GM21423 (cell line): Measurements from ENCODE around the gene SLC13A2.

Experiments
- ATAC-seq: cut with Tn5 transposase; IDR thresholded peaks from one replicate; pipeline ENCODE4 v1.9.1; 2021; ENCODE audit warnings: mild to moderate bottlenecking, moderate library complexity; ENCODE audit not compliant: unreplicated experiment

SLC13A2 gene

GRCh38 chr17:28470914-28471366, 2.5 kb upstream of the SLC13A2 start:
- ATAC-seq = no peak

- ATAC-seq = no peak
These were observed 1.7 kb upstream of the SLC13A2 start for GRCh38 chr17:28471531-28472342.

- no peak for ATAC-seq
These were observed 460 bp upstream of the SLC13A2 start for GRCh38 chr17:28472871-28473497.

GRCh38 chr17:28474111-28474531, 677 bp downstream of the SLC13A2 start:
- ATAC-seq = no peak

GRCh38 chr17:28475151-28475900, 1.9 kb downstream of the SLC13A2 start:
- no peak for ATAC-seq

GRCh38 chr17:28476076-28476865, 2.8 kb downstream of the SLC13A2 start:
- no peak for ATAC-seq

- ATAC-seq = no peak
These were observed 4.5 kb downstream of the SLC13A2 start for GRCh38 chr17:28477928-28478327.

- ATAC-seq = no peak
These were observed 5.5 kb downstream of the SLC13A2 start for GRCh38 chr17:28478712-28479615.

GRCh38 chr17:28480278-28480677, 6.8 kb downstream of the SLC13A2 start:
- no peak for ATAC-seq

- ATAC-seq = no peak
These were observed 7.5 kb downstream of the SLC13A2 start for GRCh38 chr17:28480799-28481571.

GRCh38 chr17:28482551-28483199, 9.2 kb downstream of the SLC13A2 start:
- no peak for ATAC-seq

GRCh38 chr17:28484296-28484695, 10.9 kb downstream of the SLC13A2 start:
- ATAC-seq = peak; percentile 66

GRCh38 chr17:28485049-28485448, 11.6 kb downstream of the SLC13A2 start:
- no peak for ATAC-seq

GRCh38 chr17:28487881-28488532, 14.6 kb downstream of the SLC13A2 start:
- ATAC-seq = no peak

- no peak for ATAC-seq
These were observed 15.3 kb downstream of the SLC13A2 start for GRCh38 chr17:28488533-28489276.

GRCh38 chr17:28491286-28491685, 17.8 kb downstream of the SLC13A2 start:
- no peak for ATAC-seq

GRCh38 chr17:28491860-28492259, 18.4 kb downstream of the SLC13A2 start:
- ATAC-seq = no peak
